ENCODE results near the gene PSMD3. TPM values are rescaled to one million over a fixed set of nuclear protein-coding genes. Genes with fewer than 3 reads are reported as not detected.

The PSMD3 gene
- polyA plus RNA-seq, 1 donor (not counting 4 experiments of a cell fraction or from before 2014, with no cell fraction given) = 108 TPM

DNA sequence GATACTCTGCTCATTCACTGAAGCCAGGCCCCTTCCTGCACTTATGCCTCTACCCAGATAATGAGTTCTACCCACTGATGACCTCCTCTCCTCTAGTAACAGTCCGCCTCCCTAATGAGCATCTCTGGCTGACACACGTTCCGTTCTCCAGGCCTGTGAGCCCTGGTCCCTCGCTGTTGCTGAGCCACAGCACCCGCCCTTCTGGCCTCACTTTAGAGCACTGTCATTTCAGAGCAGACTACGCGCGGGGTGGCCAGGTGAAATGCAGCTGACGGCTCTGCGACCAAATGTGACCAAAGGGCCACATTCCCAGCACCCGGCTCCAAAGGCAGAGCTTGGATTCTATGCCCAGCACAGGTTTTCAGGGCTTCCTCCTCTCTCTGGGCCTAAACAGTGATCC lies 13.8 kb downstream of the PSMD3 start:
- H4K20me1 ChIP-seq (ENCODE audit: control insufficient read depth, extremely low read depth, insufficient read depth, low read length) = no peaks in the 10 kb centered on the region
- H2AFZ ChIP-seq (ENCODE audit: control insufficient read depth, low read length) = no peak overlapping the region
- no peaks in the 10 kb centered on the region for H3K9me1 ChIP-seq (ENCODE audit: control insufficient read depth, extremely low read depth, insufficient read depth, low read length)
- peaks cover 6% of the 10 kb centered on the region for H3K4me1 ChIP-seq (ENCODE audit: control insufficient read depth, extremely low read depth, insufficient read depth, low read length)
- no peaks in the 10 kb centered on the region for H3K27me3 ChIP-seq (ENCODE audit: control insufficient read depth, extremely low read depth, insufficient read depth, low read length)
- DNase-seq (ENCODE audit: low read depth, low spot score) (no peak), FAIRE-seq (no peak)
- no peak overlapping the region for H3K4me3 ChIP-seq (ENCODE audit: control insufficient read depth in 2 of 3, extremely low read depth in 1 of 3, insufficient read depth in 2 of 3, low read depth in 1 of 3, low read length in 3 of 3)
- H3K36me3 ChIP-seq (ENCODE audit: control insufficient read depth in 2 of 2, extremely low read depth in 1 of 2, insufficient read depth in 2 of 2, low read length in 2 of 2) = peaks cover 51 to 70% of the 10 kb centered on the region in 2 experiments
- H3K9ac ChIP-seq (ENCODE audit: control insufficient read depth, extremely low read depth, insufficient read depth, low read length) = no peak overlapping the region
- H3K4me2 ChIP-seq (ENCODE audit: control insufficient read depth, extremely low read depth, insufficient read depth, low read depth, low read length) = no peak overlapping the region
- H3K9me3 ChIP-seq (ENCODE audit: control insufficient read depth, low read depth, low read length) = no peaks in the 10 kb centered on the region
- H3K27ac ChIP-seq (ENCODE audit: control insufficient read depth, insufficient read depth, low read length) = no peak overlapping the region
- dilution Hi-C loops (cut with MboI; ENCODE audit: extremely low pct_ligation_motif_present, low sequenced_read_pairs) = no loop called here
- no peak for TF ChIP-seq EZH2 (IDR thresholded peaks at IDR 0.05; ENCODE audit: low read length)
- TF ChIP-seq, protein P1, sequence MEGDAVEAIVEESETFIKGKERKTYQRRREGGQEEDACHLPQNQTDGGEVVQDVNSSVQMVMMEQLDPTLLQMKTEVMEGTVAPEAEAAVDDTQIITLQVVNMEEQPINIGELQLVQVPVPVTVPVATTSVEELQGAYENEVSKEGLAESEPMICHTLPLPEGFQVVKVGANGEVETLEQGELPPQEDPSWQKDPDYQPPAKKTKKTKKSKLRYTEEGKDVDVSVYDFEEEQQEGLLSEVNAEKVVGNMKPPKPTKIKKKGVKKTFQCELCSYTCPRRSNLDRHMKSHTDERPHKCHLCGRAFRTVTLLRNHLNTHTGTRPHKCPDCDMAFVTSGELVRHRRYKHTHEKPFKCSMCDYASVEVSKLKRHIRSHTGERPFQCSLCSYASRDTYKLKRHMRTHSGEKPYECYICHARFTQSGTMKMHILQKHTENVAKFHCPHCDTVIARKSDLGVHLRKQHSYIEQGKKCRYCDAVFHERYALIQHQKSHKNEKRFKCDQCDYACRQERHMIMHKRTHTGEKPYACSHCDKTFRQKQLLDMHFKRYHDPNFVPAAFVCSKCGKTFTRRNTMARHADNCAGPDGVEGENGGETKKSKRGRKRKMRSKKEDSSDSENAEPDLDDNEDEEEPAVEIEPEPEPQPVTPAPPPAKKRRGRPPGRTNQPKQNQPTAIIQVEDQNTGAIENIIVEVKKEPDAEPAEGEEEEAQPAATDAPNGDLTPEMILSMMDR (optimal IDR thresholded peaks at IDR 0.05 in 1 of 3, IDR thresholded peaks at IDR 0.05 in 1 of 3, conservative IDR thresholded peaks at IDR 0.05 in 1 of 3; ENCODE audit: extremely low read depth in 1 of 3, insufficient read depth in 2 of 3, low read length in 3 of 3) = no peak
- no peaks in the 10 kb centered on the region for H3K79me2 ChIP-seq (ENCODE audit: control insufficient read depth, insufficient read depth, low read length)

DNA sequence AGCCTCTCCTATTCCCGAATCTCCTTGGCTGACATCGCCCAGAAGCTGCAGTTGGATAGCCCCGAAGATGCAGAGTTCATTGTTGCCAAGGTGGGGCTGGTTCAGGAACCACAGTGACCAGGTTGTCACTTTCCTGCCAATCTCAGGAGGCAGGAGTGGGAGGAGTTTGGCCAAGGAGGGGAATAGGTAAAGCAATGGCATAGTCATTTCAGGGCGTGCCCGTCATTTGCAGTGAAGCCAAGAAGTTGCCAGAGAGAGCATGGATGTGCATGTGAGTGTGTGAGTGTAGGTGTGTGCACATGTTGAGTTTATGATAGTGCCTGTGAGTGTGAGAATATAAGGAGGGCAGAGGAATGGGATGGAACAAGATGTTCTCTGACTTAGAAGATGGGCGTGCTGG lies 14.8 kb downstream of the PSMD3 start:
- dilution Hi-C loops (cut with MboI; ENCODE audit: extremely low pct_ligation_motif_present, low sequenced_read_pairs) = no loop called here
- FAIRE-seq = no peak
- Histone ChIP-seq H3K4me1 (ENCODE audit: control insufficient read depth, extremely low read depth, insufficient read depth, low read length) (peaks cover 6% of the 10 kb centered on the region), H3K79me2 (ENCODE audit: control insufficient read depth, insufficient read depth, low read length) (no peaks in the 10 kb centered on the region), H3K27ac (ENCODE audit: control insufficient read depth, insufficient read depth, low read length) (no peak overlapping the region), H3K36me3 (ENCODE audit: control insufficient read depth in 2 of 2, extremely low read depth in 1 of 2, insufficient read depth in 2 of 2, low read length in 2 of 2) (peaks cover 41 to 63% of the 10 kb centered on the region in 2 experiments), H3K27me3 (ENCODE audit: control insufficient read depth, extremely low read depth, insufficient read depth, low read length) (no peaks in the 10 kb centered on the region), H4K20me1 (ENCODE audit: control insufficient read depth, extremely low read depth, insufficient read depth, low read length) (no peaks in the 10 kb centered on the region), H2AFZ (ENCODE audit: control insufficient read depth, low read length) (no peak overlapping the region), H3K9me1 (ENCODE audit: control insufficient read depth, extremely low read depth, insufficient read depth, low read length) (no peaks in the 10 kb centered on the region), H3K4me2 (ENCODE audit: control insufficient read depth, extremely low read depth, insufficient read depth, low read depth, low read length) (no peak overlapping the region), H3K4me3 (ENCODE audit: control insufficient read depth in 2 of 3, extremely low read depth in 1 of 3, insufficient read depth in 2 of 3, low read depth in 1 of 3, low read length in 3 of 3) (no peak overlapping the region), H3K9ac (ENCODE audit: control insufficient read depth, extremely low read depth, insufficient read depth, low read length) (no peak overlapping the region), H3K9me3 (ENCODE audit: control insufficient read depth, low read depth, low read length) (no peaks in the 10 kb centered on the region)
- TF ChIP-seq, protein P1 (optimal IDR thresholded peaks at IDR 0.05 in 1 of 3, IDR thresholded peaks at IDR 0.05 in 1 of 3, conservative IDR thresholded peaks at IDR 0.05 in 1 of 3; ENCODE audit: extremely low read depth in 1 of 3, insufficient read depth in 2 of 3, low read length in 3 of 3) = no peak
- no peak for TF ChIP-seq EZH2 (IDR thresholded peaks at IDR 0.05; ENCODE audit: low read length)
- no peak for DNase-seq (ENCODE audit: low read depth, low spot score)
